GM19239 (cell line): ENCODE data around the gene HACD3.

Experiments
- DNase-seq: peaks from one replicate; pipeline ENCODE4 v3.0.0; 2011; ENCODE audit warnings: low spot score; ENCODE audit not compliant: insufficient read length
- FAIRE-seq: peaks from 2 replicates; lab custom pipeline; 2011; peaks lifted over from hg19 to GRCh38; lab: Jason Lieb, UNC

HACD3 gene, protein sequence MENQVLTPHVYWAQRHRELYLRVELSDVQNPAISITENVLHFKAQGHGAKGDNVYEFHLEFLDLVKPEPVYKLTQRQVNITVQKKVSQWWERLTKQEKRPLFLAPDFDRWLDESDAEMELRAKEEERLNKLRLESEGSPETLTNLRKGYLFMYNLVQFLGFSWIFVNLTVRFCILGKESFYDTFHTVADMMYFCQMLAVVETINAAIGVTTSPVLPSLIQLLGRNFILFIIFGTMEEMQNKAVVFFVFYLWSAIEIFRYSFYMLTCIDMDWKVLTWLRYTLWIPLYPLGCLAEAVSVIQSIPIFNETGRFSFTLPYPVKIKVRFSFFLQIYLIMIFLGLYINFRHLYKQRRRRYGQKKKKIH

DNA sequence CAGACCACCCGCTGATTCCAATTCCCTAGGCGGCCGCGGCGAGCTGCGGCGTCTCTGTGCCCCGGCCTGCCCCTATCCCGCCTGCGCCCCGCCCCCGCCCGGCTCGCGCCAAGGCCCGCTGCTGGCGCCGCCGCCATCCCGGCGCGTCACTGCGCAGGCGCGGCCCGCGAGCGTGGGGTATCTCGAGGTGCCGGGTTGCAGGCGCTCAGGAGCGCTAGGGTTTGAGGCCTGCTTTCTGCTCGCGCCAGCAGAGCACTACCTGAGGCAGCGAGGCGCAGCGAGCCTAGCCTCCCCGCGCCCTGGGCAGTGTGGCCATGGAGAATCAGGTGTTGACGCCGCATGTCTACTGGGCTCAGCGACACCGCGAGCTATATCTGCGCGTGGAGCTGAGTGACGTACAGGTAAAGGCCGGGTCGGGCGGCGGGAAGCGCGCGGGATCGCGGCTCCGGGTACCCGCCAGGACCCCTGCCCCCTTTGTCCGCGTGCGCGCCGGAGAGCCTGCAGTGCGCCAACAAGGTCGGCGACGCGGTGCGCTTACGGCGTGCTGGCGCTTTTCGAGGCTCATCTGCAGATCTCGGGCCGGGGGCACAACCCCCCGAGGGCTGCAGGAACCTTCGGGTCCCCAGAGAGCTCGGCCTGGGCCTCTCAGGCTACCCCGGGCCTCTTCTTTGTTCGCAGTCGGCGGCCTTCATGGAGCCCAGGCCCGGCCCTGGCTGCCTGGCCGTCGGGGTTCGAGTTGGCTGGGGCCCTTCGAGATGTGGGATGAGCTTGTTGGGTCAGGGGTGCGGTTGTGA lies at the start of gene HACD3:
Gene HACD3 (plus strand): TSS at position 146 of the 794 bp plus-strand sequence. CDS start 169 bp downstream, at position 315.
- FAIRE-seq (peak; percentile 71), DNase-seq (peak; percentile 90)

DNA sequence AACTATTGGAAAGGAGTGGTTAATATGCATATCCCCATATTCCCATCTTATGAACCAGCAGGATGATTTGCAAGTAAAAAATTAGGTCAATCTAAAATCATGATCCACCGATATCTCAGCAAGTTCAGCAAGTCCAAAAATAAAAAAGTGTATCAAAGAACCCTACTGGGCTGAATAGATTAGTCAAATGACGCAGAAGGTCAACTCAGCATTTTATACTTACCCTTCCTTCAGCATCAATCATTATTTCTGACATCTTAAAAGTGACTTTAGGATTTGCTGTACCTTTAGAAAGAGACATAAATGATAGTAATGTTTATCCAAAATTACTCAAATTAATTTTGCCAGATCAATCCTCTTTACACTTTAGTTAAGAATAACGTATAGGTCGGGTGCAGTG lies 45.4 kb upstream of the HACD3 start:
- FAIRE-seq (no peak), DNase-seq (no peak)

DNA sequence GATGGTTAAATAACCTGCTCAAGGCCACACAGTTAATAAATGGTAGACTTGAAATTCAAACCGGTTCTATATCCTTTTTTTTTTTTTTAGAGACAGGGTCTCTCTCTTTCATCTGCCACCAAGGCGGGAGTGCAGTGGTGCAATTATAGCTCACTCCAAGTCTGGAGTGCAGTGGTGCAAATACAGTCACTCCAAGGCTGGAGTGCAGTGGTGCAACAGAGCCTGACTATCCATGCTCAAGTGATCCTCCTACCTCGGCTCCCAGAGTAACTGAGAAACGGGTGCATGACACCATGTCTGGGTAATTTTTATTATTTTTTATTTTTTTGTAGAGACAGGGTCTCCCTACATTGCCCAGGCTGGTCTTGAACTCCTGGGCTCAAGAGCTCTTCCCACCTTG lies 36.2 kb upstream of the HACD3 start:
- no peak for DNase-seq
- no peak for FAIRE-seq

DNA sequence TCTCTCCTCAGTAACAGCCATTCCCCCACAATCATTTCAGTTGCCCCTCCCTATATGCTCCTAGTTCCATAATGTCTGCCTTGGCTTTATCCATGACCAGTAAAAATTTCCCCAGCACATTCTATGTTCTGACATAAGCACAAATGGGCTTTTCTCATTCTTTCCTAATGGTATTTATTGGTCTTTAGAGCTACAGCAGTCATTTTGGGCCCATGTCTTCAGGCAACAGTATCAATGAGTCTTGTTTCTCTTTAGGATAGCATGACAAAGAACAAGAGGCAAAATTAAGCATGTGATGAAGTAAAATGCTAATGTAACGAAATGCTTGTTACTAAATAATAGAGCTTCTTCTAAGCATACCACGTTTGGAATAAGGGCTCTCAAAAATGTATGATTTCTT lies 20.9 kb upstream of the HACD3 start:
- FAIRE-seq (no peak), DNase-seq (no peak)

DNA sequence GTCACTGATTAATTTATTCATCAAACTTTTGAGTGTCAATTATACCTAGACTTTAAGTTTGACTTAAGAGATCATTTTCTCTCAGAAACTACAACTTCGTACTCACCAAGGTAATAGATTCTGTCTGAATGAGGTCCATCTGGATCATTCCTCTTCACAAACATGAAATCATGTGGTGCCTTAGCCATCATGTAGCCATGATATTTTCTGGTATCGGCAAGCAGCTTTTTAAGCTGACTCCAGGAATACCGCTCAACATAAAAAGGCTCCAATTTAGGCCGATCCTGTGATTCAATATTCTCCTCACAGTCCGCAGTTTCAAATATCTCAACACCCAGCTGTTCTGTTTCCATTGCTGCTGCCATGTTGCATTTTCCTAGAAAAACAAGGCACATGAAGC lies 18.1 kb upstream of the HACD3 start:
- FAIRE-seq: no peak
- DNase-seq: no peak

DNA sequence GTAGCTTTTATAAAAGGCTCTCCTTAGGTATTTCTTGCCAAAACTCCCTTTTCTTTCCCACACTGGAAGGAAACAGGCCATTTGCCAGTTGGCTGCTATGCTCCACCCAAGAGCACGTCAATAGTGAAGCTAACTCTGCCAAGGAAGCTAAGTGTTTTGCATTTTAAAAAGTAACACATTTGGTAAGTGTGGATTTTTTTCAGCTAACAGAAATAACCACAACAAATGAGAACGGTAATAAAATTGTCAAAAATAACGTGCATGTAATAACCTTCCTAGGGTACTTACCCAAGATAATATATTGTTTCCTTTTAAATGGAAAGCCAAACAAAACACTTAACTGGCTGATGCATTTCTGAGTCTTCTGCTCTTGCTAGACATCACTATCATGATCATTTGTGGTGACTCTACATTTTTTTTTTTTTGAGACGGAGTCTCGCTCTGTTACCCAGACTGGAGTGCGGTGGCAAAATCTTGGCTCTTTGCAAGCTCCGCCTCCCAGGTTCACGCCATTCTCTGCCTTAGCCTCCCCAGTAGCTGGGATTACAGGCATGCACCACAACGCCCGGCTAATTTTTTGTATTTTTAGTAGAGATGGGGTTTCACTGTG lies 17.4 kb upstream of the HACD3 start:
- DNase-seq (no peak), FAIRE-seq (no peak)

DNA sequence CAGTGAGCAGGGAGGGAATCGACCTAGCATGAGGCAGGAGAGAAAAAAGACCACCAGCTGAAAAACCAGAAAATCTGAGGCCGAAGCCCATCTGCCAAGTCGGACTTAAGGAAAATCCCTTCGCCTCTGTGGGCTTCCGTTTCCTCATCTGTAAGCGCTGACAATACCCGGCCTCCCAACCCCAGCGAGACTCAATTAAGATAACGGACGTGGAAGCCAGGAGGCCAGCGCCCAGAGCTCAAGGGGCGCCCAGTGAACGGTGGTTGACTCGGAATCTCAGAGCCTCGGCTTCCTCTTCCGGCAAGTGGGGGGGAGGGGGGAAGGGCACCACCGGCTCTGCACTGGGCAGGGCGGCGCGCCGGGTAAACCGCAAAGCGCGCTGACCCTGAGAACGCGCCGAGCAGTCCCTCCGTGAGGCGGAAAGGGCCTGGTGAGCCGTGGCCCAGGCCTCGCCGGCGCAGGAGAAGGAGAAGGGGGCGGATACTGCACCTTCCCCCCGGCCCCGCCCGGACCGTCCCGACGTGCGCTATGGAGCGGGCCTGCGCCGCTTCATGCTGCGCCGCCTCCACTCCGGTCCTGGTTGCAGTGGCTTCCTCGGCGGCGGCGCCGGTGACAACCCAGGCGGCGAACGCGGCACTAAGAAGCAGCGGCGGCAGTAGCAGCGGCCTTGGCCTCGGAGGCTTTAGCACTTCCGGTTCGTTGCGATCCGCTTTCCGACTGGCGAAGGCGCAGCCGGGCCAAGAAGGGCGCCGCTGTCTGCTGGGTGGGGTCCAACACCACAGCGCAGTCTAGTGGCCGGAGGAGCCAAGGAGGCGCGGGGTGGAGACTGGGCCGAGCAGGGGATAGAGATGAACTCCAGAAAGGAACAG lies 13.0 kb upstream of the HACD3 start, which contains the start of gene DPP8:
Gene DPP8 (minus strand): TSS at position 693 of the 869 bp plus-strand sequence. CDS start 5,136 bp downstream, outside the sequence.
- FAIRE-seq: peak; percentile 96

DNA sequence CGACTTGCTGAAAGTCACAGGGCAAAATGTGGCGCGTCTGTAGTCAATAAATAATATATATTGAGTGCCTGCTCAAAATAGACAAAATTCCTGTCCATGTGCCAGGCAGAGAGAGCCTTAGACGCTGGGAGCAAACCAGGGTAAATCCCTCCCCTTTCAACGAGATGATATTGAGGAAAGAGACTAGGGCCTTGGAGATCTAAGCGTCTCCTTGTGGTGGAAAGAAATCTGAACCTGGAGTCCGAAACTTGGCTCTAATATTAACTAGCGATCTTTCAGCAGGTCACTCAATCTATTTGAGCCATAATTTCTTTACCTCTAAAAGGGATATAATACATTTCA lies 12.4 kb upstream of the HACD3 start:
- no peak for DNase-seq
- FAIRE-seq: no peak

More for the DNA sequence above, 13.0 kb upstream of the HACD3 start, which contains the start of gene DPP8:
- DNase-seq: peak; percentile 78

DNA sequence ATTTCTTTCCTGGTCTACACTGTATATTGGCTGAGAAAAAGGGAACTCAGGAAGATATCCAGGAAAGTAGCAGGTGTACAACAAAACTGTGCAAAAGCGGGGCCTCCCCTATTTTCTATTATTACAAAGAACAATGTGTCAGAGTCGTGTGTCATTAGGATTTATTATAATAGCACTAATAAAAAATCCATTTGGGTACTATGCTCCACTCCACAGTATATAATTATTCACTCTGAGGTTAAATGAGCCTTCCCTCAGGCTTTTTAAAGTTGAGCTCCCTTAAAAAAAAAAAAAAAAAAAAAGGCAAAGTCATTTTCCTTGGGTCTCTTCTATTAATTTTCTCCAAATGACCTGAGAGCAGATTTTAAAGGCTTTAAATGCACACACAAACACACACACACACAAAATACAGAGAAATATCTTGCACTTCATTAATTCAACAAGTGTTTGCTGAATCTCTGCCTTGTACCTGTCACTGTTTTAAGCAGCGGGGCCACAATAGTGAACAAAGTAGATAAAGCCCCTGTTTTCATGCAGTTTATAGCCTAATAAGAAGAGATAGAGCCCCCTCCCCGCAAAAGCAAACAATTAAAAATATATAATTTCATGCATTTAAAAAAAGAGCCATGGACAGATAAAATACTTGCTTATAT lies 11.5 kb upstream of the HACD3 start:
- DNase-seq (no peak), FAIRE-seq (no peak)

DNA sequence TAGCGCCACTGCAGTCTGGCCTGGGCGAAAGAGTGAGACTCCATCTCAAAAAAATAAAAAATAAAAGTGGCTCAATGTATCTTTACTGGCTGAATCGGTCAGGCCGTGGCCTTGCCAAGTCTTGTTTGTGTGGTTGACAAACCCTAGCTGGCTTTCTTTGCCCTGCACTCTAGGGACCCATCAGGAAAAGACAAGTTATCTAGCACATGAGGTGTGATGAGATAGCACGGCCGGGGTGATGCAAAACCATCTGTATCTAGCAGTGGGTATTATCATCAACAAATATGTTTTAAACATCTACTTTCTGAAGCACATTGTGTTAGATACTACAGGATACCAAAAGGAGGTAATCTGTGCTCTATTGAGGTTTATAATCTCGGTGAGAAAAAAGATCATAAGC lies 8.9 kb upstream of the HACD3 start:
- FAIRE-seq: no peak
- no peak for DNase-seq

DNA sequence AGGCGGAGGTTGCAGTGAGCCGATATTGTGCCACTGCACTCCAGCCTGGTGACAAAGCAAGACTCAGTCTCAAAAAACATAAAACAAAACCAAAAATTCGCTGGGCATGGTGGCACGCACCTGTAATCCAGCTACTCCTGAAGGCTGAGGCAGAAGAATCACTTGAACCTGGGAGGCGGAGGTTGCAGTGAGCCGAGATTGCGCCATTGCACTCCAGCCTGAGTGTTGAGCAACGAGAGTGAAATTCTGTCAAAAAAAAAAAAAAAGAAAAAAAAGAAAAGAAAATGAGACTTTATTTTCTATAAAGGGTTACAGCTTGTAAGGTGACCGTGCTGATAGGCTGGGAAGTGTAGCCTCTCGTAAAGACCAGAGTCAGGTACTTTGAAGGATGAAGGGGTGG lies 6.0 kb upstream of the HACD3 start:
- FAIRE-seq (no peak), DNase-seq (no peak)

DNA sequence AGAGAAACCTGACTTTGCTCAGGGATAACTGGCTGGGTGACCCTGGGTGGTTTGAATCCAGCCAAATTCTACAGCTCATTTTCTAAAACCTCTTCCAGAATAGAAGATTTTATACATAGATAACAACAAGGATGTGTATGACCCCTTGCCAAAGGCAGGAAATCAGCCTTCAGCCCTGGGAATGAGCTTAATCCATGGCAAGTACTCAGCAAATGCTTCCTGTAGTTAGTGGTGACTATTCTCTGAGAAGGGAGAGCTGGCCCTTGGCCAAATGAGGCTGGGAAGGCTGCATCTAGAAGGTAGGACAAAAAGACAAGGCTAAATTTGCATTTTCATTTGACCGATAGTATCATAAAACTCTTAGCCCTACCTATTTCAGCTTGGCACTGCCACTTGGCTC lies 4.6 kb upstream of the HACD3 start:
- FAIRE-seq: no peak

DNA sequence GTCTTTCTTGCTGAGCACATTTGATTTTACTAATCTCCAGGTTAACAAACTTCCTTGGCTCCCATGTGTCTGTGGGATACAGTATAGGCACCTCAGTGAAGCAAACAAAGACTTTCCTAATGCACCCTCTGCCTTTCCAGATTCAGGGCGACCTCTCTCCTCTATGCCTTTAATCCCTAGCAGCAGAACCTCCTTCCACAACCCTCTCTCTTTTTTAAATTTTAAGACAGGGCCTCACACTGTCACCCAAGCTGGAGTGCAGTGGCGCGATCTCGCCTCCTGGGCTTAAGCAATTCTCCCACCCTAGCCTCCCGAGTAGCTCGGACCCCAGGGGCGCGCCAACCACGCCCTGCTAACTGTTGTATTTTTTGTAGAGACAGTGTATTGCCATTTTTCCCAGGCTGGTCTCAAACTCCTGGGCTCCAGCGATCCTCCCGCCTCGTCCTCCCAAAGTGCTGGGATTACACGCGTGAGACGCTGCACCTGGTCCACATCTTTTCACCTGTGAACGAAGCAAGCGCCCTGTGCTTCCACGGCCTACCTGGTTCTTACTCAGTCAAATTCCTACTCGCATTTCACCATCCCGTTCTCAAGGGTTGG lies 1.7 kb upstream of the HACD3 start:
- FAIRE-seq: no peak
- no peak for DNase-seq

More for the DNA sequence above, 4.6 kb upstream of the HACD3 start:
- DNase-seq: no peak

DNA sequence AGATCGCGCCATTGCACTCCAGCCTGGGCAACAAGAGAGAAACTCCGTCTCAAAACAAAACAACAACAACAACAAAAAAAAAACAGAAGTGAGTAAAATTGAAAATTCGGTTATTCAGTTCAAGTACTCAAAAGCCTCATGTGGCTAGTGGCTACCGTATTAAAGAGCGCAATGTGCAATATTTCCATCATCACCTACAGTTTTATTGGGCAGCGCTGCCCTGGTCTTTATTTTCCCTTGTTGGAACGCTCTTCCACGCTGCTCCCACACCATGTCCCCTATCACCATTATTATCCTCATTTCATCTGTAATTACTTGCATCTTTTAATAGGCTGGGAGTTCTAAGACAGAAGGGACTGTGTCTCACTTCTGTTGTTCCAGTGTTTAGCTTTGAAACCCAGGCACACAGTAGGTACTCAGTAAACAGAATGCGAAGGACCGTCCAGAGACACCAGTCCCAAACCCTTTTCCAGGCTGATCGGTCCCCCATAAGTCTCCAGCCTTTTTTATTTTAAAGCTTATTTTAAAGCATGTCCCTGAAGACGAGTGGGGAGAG lies 423 bp upstream of the HACD3 start:
- FAIRE-seq: no peak

DNA sequence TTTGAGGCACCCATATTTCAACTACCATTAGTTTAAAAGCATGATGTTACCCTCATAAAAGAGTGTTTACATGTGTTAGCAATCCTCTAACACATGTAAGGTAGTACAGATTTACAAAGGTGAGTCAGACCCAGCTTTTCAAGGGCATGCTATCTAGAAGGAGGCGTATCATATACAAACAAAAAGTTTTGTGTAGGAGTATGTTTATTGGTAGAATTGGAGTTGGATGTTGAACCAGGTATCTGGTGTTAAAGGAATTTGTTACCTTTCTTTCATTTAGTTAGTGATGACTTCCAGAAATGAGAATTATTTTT lies 2.4 kb downstream of the HACD3 start:
- DNase-seq (no peak), FAIRE-seq (no peak)

More for the DNA sequence above, 423 bp upstream of the HACD3 start:
- no peak for DNase-seq

DNA sequence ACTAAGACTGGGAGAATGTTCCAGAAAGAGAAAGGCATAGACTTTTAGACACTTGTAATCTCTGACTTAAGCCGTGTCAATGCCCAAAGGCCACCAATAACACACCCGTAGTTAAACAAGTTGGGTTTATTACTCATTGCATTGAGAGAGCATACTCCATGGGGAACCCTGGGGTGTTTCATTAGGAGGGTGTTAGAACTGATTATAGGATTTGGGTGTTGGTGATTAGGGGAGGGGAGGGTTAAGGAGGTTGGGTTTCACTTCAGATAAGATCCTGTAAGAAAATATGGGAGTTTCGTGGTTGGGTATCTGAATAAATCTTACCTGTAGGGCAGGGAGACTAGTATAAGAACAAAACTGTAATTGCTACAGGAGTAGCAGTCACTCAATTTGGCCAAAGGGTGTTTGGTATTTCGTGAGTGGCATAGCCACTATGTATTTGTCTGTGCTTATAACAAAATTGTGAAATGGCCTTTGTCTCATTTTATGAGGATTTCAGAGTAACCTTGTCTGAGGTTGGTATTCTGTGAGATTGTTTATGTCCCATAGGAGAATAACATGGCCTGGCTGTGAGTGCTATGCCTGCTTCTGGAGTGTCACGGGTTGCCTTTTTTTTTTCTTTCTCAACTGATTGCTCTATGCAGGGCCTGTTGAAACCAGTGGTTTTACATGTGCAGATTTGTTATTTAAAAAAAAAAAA lies 2.9 kb downstream of the HACD3 start:
- DNase-seq (no peak), FAIRE-seq (no peak)

DNA sequence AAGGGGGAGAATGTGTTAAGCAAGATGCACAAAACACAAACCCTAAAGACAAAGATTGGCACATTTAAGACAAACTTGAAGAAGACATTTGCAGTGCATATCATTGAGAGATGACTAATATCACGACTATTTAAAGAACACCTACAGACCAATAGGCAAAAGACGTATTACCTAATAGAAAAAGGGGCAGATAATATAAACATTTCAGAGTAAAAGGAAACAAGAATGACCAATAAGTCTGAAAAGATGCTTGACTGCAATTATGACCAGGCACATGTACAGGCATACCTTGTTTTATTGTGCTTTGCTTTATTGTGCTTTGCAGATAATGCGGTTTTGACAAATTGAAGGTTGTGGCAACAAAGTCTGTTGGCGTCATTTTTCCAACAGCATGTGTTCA lies 4.9 kb downstream of the HACD3 start:
- DNase-seq: no peak
- no peak for FAIRE-seq

DNA sequence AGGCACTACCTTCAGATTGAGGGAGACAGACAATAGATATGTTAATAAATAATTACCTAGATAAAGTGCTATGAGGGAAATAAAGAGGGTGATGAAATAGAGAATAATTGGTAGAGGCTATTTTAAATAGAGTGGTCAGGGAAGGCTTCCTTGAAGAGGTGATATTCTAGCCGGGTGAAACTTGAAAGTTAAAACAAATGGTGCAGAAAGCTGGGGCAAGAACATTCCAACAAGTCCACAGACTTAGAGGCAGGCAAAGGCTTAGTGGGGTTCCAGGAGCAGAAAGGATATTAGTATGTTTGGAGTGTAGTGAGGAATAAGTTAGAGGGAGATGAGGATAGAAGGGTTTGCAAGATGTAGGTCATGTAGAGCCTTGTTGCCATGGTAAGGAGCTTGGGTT lies 10.1 kb downstream of the HACD3 start:
- no peak for FAIRE-seq
- no peak for DNase-seq
